Thyroid gland (tissue), 4 donors: Measurements from ENCODE around the gene UBN1. TPM values are rescaled to one million over a fixed set of nuclear protein-coding genes. Genes with fewer than 3 reads are reported as not detected.

Experiments
- DNase-seq, 2 donors: peaks; one replicate each; pipeline ENCODE4 v3.0.0-alpha.2; 2019
- H3K27ac ChIP-seq, 3 donors: fragments of 200-600 bp; sonication (generic); 1 replicate in 2 of 3; 2 replicates in 1 of 3; pipeline ENCODE4 v1.5.1; 2016 to 2019; ENCODE audit warnings: mild to moderate bottlenecking in 1 of 3, moderate library complexity in 1 of 3
- H3K27me3 ChIP-seq: fragments of 200-600 bp; sonication (generic); one replicate; pipeline ENCODE4 v1.5.1; 2019
- H3K36me3 ChIP-seq, 2 donors: fragments of 200-600 bp; sonication (generic); one replicate each; pipeline ENCODE4 v1.5.1; 2016 to 2019
- H3K4me1 ChIP-seq, 2 donors: fragments of 200-600 bp; sonication (generic); one replicate each; pipeline ENCODE4 v1.5.1; 2017 to 2019
- H3K4me3 ChIP-seq, 3 donors: fragments of 200-600 bp; sonication (generic); replicated peaks in 1 of 3; 1 replicate in 2 of 3; 2 replicates in 1 of 3; pipeline ENCODE4 v1.5.1; 2016; ENCODE audit warnings: mild to moderate bottlenecking in 1 of 3
- H3K9me3 ChIP-seq: fragments of 200-600 bp; sonication (generic); one replicate; pipeline ENCODE4 v1.5.1; 2017
- CTCF ChIP-seq, 6 experiments: fragments of 200-600 bp in 3 of 6; fragments of 450-650 bp in 3 of 6; sonication (generic) in 3 of 6; IDR thresholded peaks; one replicate each; pipeline ENCODE4 v1.5.1; 2016 to 2019; ENCODE audit warnings: antibody characterized with exemption in 6 of 6, mild to moderate bottlenecking in 2 of 6, inconsistent platforms in 1 of 6, moderate library complexity in 1 of 6
- POLR2A ChIP-seq, 2 donors: fragments of 450-650 bp; IDR thresholded peaks; one replicate each; pipeline ENCODE4 v1.6.1; 2017; ENCODE audit warnings: antibody characterized with exemption in 2 of 2, mild to moderate bottlenecking in 2 of 2, moderate library complexity in 1 of 2
- WGBS, 2 donors: methylation state at CpG; one replicate each; pipeline ENCODE4 v1.1.5; 2017; 5-methylcytosine and 5-hydroxymethylcytosine counted together
- intact Hi-C: fragments of 100-400 bp; cut with DNase I; formaldehyde crosslinking; loops from one replicate; pipeline ENCODE4 v1.15.1; 2023
- total RNA-seq, 4 donors: library from RNA; depleted of rRNA; stranded (reverse); fragments of >200 nt; gene quantifications; one replicate each; pipeline ENCODE4 v1.2.3, GENCODE V29; 2016

The UBN1 gene
- total RNA-seq, 4 donors from 2014 or later, result 27.9 to 40.7 (median 30.5) TPM

GRCh38 chr16:4911970-4912386 is 64.7 kb downstream of the UBN1 start:
- TF ChIP-seq POLR2A (IDR thresholded peaks at IDR 0.05) (no peak), CTCF (IDR thresholded peaks at IDR 0.05) (no peak)
- Histone ChIP-seq H3K36me3 (no peaks in the 10 kb centered on the region), H3K4me3 (no peak overlapping the region), H3K27me3 (no peaks in the 10 kb centered on the region), H3K4me1 (peaks cover 4 to 17% of the 10 kb centered on the region in 2 donors), H3K9me3 (no peaks in the 10 kb centered on the region), H3K27ac (no peak overlapping the region)
- DNase-seq, result no peak
- intact Hi-C loops, result no loop called here
- WGBS, 2 donors, result 77% methylated on average over 6 of the region's 6 CpGs

- H3K4me1 ChIP-seq, result peaks cover 6 to 28% of the 10 kb centered on the region in 2 donors
- intact Hi-C loops, result no loop called here
- WGBS, 2 donors, result 35 to 53% methylated on average over 7 of the region's 7 CpGs
- no peak for TF ChIP-seq CTCF (IDR thresholded peaks at IDR 0.05)
- TF ChIP-seq POLR2A (IDR thresholded peaks at IDR 0.05), result no peak
- H3K9me3 ChIP-seq, result no peaks in the 10 kb centered on the region
- H3K27ac ChIP-seq, result peak overlapping the region in 2 of 3 donors; percentile 65 to 69
- DNase-seq, result peak; percentile 75 to 81
- H3K36me3 ChIP-seq, result no peaks in the 10 kb centered on the region
- no peak overlapping the region for H3K4me3 ChIP-seq
- no peaks in the 10 kb centered on the region for H3K27me3 ChIP-seq
Measured at GRCh38 chr16:4913130-4913773, 66.0 kb downstream of the UBN1 start.

GRCh38 chr16:4913774-4914525 is 66.7 kb downstream of the UBN1 start:
- intact Hi-C loops, result loop anchor here (2.0 kb wide), 1 partner anchor 35 kb away; no protein-coding TSS in a partner anchor
- no peaks in the 10 kb centered on the region for H3K9me3 ChIP-seq
- no peak for TF ChIP-seq POLR2A (IDR thresholded peaks at IDR 0.05)
- no peak for TF ChIP-seq CTCF (IDR thresholded peaks at IDR 0.05)
- no peak for DNase-seq
- H3K27me3 ChIP-seq, result no peaks in the 10 kb centered on the region
- H3K4me3 ChIP-seq, result no peak overlapping the region
- peak overlapping the region in 2 of 3 donors; percentile 65 to 69 for H3K27ac ChIP-seq
- no peaks in the 10 kb centered on the region for H3K36me3 ChIP-seq
- H3K4me1 ChIP-seq, result peaks cover 10 to 34% of the 10 kb centered on the region in 2 donors
- 82 to 87% methylated on average over 14 to 15 of the region's 15 CpGs for WGBS, 2 donors

GRCh38 chr16:4914528-4915225 is 67.4 kb downstream of the UBN1 start:
- Histone ChIP-seq H3K9me3 (no peaks in the 10 kb centered on the region), H3K36me3 (no peaks in the 10 kb centered on the region), H3K4me1 (peaks cover 14 to 41% of the 10 kb centered on the region in 2 donors), H3K27me3 (no peaks in the 10 kb centered on the region), H3K27ac (peak overlapping the region in 2 of 3 donors; percentile 17 to 19), H3K4me3 (no peak overlapping the region)
- DNase-seq, result no peak
- no peak for TF ChIP-seq POLR2A (IDR thresholded peaks at IDR 0.05)
- TF ChIP-seq CTCF (IDR thresholded peaks at IDR 0.05), result no peak
- 93 to 95% methylated on average over 5 to 7 of the region's 7 CpGs for WGBS, 2 donors
- intact Hi-C loops, result loop anchor here (2.0 kb wide), 1 partner anchor 36 kb away; no protein-coding TSS in a partner anchor
